HG02678 (cell line): ENCODE data around the gene CCNG1.
"Not testable (repeated sequence)": the region's sequence is repeated elsewhere in the genome, so short reads cannot be mapped to it uniquely, and the experiment has no call there.

Experiments
- ATAC-seq: cut with Tn5 transposase; IDR thresholded peaks from one replicate; pipeline ENCODE4 v1.9.1; 2021; ENCODE audit warnings: mild to moderate bottlenecking, moderate library complexity; ENCODE audit not compliant: unreplicated experiment

CCNG1 gene

GRCh38 chr5:163440954-163441353 lies 3.6 kb downstream of the CCNG1 start:
- no peak for ATAC-seq

GRCh38 chr5:163444526-163444925 lies 7.1 kb downstream of the CCNG1 start:
- no peak for ATAC-seq

- no peak for ATAC-seq
Observed at GRCh38 chr5:163445345-163445744, 8.0 kb downstream of the CCNG1 start.

- ATAC-seq = no peak
Observed at GRCh38 chr5:163447191-163447590, 9.8 kb downstream of the CCNG1 start.

- no peak for ATAC-seq
Observed at GRCh38 chr5:163447875-163448274, 10.5 kb downstream of the CCNG1 start.

- ATAC-seq = no peak
Observed at GRCh38 chr5:163448491-163448890, 11.1 kb downstream of the CCNG1 start.

GRCh38 chr5:163451489-163451888 lies 14.1 kb downstream of the CCNG1 start:
- ATAC-seq = no peak

- no peak for ATAC-seq
Observed at GRCh38 chr5:163453705-163454104, 16.3 kb downstream of the CCNG1 start.

- not testable (repeated sequence) for ATAC-seq
Observed at GRCh38 chr5:163455406-163455805, 18.0 kb downstream of the CCNG1 start.

GRCh38 chr5:163456029-163456589 lies 18.7 kb downstream of the CCNG1 start:
- ATAC-seq = no peak

GRCh38 chr5:163456840-163457239 lies 19.4 kb downstream of the CCNG1 start:
- no peak for ATAC-seq

GRCh38 chr5:163458778-163459385 lies 21.5 kb downstream of the CCNG1 start:
- ATAC-seq = no peak

GRCh38 chr5:163459462-163459818 lies 22.0 kb downstream of the CCNG1 start:
- peak; percentile 4 for ATAC-seq

GRCh38 chr5:163459819-163460561 lies 22.6 kb downstream of the CCNG1 start, which contains the start of gene NUDCD2:
Gene NUDCD2, minus strand, starts transcription at chr5:163460102. Its CDS starts 52 bp downstream, at chr5:163460050.
- peak; percentile 81 for ATAC-seq

- no peak for ATAC-seq
Observed at GRCh38 chr5:163460562-163461171, 23.3 kb downstream of the CCNG1 start, which contains the start of gene HMMR. Gene HMMR, plus strand, starts transcription at chr5:163460632. Its CDS starts 61 bp downstream, at chr5:163460693.

GRCh38 chr5:163463063-163463435 lies 25.7 kb downstream of the CCNG1 start:
- ATAC-seq = no peak

- ATAC-seq = no peak
Observed at GRCh38 chr5:163467682-163468081, 30.3 kb downstream of the CCNG1 start.

GRCh38 chr5:163473635-163474243 lies 36.3 kb downstream of the CCNG1 start:
- ATAC-seq = peak; percentile 83

- ATAC-seq = no peak
Observed at GRCh38 chr5:163475411-163475810, 38.0 kb downstream of the CCNG1 start.

GRCh38 chr5:163478126-163478981 lies 41.0 kb downstream of the CCNG1 start:
- no peak for ATAC-seq

GRCh38 chr5:163478982-163479271 lies 41.5 kb downstream of the CCNG1 start:
- no peak for ATAC-seq
